GM12892 (cell line): ENCODE results near the gene PDCD4.
"Not testable (repeated sequence)": the region's sequence is repeated elsewhere in the genome, so short reads cannot be mapped to it uniquely, and the experiment has no call there.

ENCODE experiments used
- DNase-seq: peaks from one replicate; pipeline ENCODE4 v3.0.0; 2011; ENCODE audit not compliant: insufficient read length
- FAIRE-seq: peaks from 2 replicates; lab custom pipeline; 2011; peaks lifted over from hg19 to GRCh38; lab: Jason Lieb, UNC
- POLR2A ChIP-seq: IDR thresholded peaks from 2 replicates; pipeline ENCODE4 v1.6.1; 2011; ENCODE audit warnings: low read depth, low read length, control low read depth
- POLR2AphosphoS5 ChIP-seq: IDR thresholded peaks from 2 replicates; pipeline ENCODE4 v1.6.1; 2011; ENCODE audit warnings: low read depth, low read length, control low read depth
- TAF1 ChIP-seq: IDR thresholded peaks from 2 replicates; pipeline ENCODE4 v1.6.1; 2011; ENCODE audit warnings: low read depth, mild to moderate bottlenecking, control low read depth, low read length, borderline replicate concordance

The PDCD4 gene

GRCh38 chr10:110901954-110902819, 30.5 kb downstream of the PDCD4 start:
- TF ChIP-seq TAF1, result no peak
- TF ChIP-seq POLR2A, result peak; percentile 15; the same call in 1 of the 2 replicates
- no peak for TF ChIP-seq POLR2AphosphoS5
- FAIRE-seq (peak; percentile 5), DNase-seq (no peak)

GRCh38 chr10:110903280-110904278, 31.9 kb downstream of the PDCD4 start:
- peak; percentile 68 for FAIRE-seq

GRCh38 chr10:110910138-110910537, 38.4 kb downstream of the PDCD4 start:
- DNase-seq (no peak), FAIRE-seq (no peak)
- TF ChIP-seq POLR2AphosphoS5 (no peak), TAF1 (no peak), POLR2A (no peak)

More at GRCh38 chr10:110903280-110904278, 31.9 kb downstream of the PDCD4 start:
- no peak for DNase-seq
- TF ChIP-seq POLR2A, result no peak
- no peak for TF ChIP-seq POLR2AphosphoS5
- no peak for TF ChIP-seq TAF1

- DNase-seq (no peak), FAIRE-seq (no peak)
- TF ChIP-seq POLR2A, result no peak
- no peak for TF ChIP-seq TAF1
- no peak for TF ChIP-seq POLR2AphosphoS5
These were observed 40.6 kb downstream of the PDCD4 start for GRCh38 chr10:110912374-110912773.

- FAIRE-seq (peak; percentile 27), DNase-seq (no peak)
- TF ChIP-seq POLR2A (no peak), TAF1 (no peak)
These were observed 42.7 kb downstream of the PDCD4 start for GRCh38 chr10:110914431-110914830.

GRCh38 chr10:110915035-110915434, 43.3 kb downstream of the PDCD4 start:
- FAIRE-seq (peak; percentile 67), DNase-seq (no peak)
- TF ChIP-seq TAF1, result no peak
- TF ChIP-seq POLR2A, result no peak
- no peak for TF ChIP-seq POLR2AphosphoS5

- FAIRE-seq, DNase-seq: not testable (repeated sequence)
These were observed 43.9 kb downstream of the PDCD4 start for GRCh38 chr10:110915600-110915999.

GRCh38 chr10:110916554-110917346, 45.0 kb downstream of the PDCD4 start:
- FAIRE-seq (peak; percentile 62), DNase-seq (no peak)
- no peak for TF ChIP-seq TAF1
- no peak for TF ChIP-seq POLR2AphosphoS5
- no peak for TF ChIP-seq POLR2A

- no peak for FAIRE-seq
These were observed 46.5 kb downstream of the PDCD4 start for GRCh38 chr10:110918269-110918642.

GRCh38 chr10:110918643-110919348, 47.1 kb downstream of the PDCD4 start, which contains the start of gene BBIP1:
BBIP1 (minus strand) TSS chr10:110919180; CDS start chr10:110918157, 1,023 bp downstream.
- TF ChIP-seq POLR2AphosphoS5 (peak; percentile 57; the same call in 1 of the 2 replicates), POLR2A (peak; percentile 82; the same call in 1 of the 2 replicates), TAF1 (peak; percentile 40; the same call in 1 of the 2 replicates)
- FAIRE-seq (peak; percentile 99), DNase-seq (no peak)

More at GRCh38 chr10:110918269-110918642, 46.5 kb downstream of the PDCD4 start:
- TF ChIP-seq TAF1 (no peak), POLR2AphosphoS5 (no peak), POLR2A (no peak)
- peak; percentile 74 for DNase-seq
